HG03442 (cell line): Measurements from ENCODE around the gene ZNF783.
"Not testable (repeated sequence)": the region's sequence is repeated elsewhere in the genome, so short reads cannot be mapped to it uniquely, and the experiment has no call there.

ENCODE experiments used
- ATAC-seq: cut with Tn5 transposase; IDR thresholded peaks from one replicate; pipeline ENCODE4 v1.9.1; 2021; ENCODE audit warnings: mild to moderate bottlenecking, moderate library complexity; ENCODE audit not compliant: unreplicated experiment

Gene ZNF783

GRCh38 chr7:149239345-149240143 lies 22.5 kb upstream of the ZNF783 start, which contains the start of gene ZNF212:
TSS of gene ZNF212 (plus strand) at chr7:149239651. CDS start at chr7:149239779, 128 bp downstream.
- peak; percentile 99 for ATAC-seq

- ATAC-seq, result no peak
Measured at GRCh38 chr7:149240637-149241036, 21.4 kb upstream of the ZNF783 start.

GRCh38 chr7:149241696-149242095 lies 20.3 kb upstream of the ZNF783 start:
- no peak for ATAC-seq

- peak; percentile 64 for ATAC-seq
Measured at GRCh38 chr7:149245244-149245643, 16.8 kb upstream of the ZNF783 start.

GRCh38 chr7:149245744-149246143 lies 16.3 kb upstream of the ZNF783 start:
- peak; percentile 11 for ATAC-seq

- ATAC-seq, result no peak
Measured at GRCh38 chr7:149248777-149249176, 13.2 kb upstream of the ZNF783 start.

GRCh38 chr7:149250151-149250550 lies 11.8 kb upstream of the ZNF783 start:
- not testable (repeated sequence) for ATAC-seq

GRCh38 chr7:149251518-149251917 lies 10.5 kb upstream of the ZNF783 start:
- ATAC-seq, result not testable (repeated sequence)

GRCh38 chr7:149252378-149252777 lies 9.6 kb upstream of the ZNF783 start:
- ATAC-seq, result no peak

- no peak for ATAC-seq
Measured at GRCh38 chr7:149253665-149254064, 8.3 kb upstream of the ZNF783 start.

- ATAC-seq, result no peak
Measured at GRCh38 chr7:149254181-149254858, 7.7 kb upstream of the ZNF783 start.

GRCh38 chr7:149255174-149255573 lies 6.8 kb upstream of the ZNF783 start:
- no peak for ATAC-seq

- no peak for ATAC-seq
Measured at GRCh38 chr7:149256568-149256967, 5.4 kb upstream of the ZNF783 start.

- no peak for ATAC-seq
Measured at GRCh38 chr7:149257146-149257545, 4.8 kb upstream of the ZNF783 start.

- peak; percentile 2 for ATAC-seq
Measured at GRCh38 chr7:149261316-149261828, 624 bp upstream of the ZNF783 start.

- no peak for ATAC-seq
Measured at GRCh38 chr7:149266451-149266850, 4.5 kb downstream of the ZNF783 start.

GRCh38 chr7:149267733-149268132 lies 5.7 kb downstream of the ZNF783 start:
- ATAC-seq, result no peak

GRCh38 chr7:149274424-149274823 lies 12.4 kb downstream of the ZNF783 start:
- not testable (repeated sequence) for ATAC-seq

GRCh38 chr7:149277871-149278270 lies 15.9 kb downstream of the ZNF783 start:
- no peak for ATAC-seq

- ATAC-seq, result no peak
Measured at GRCh38 chr7:149278396-149278795, 16.4 kb downstream of the ZNF783 start.

- ATAC-seq, result no peak
Measured at GRCh38 chr7:149279111-149279743, 17.2 kb downstream of the ZNF783 start.
